Brain microvascular endothelial cell (primary cell): ENCODE data around the gene WSCD1.

Source experiments
- DNase-seq: peaks from one replicate; pipeline ENCODE4 v3.0.0-alpha.2; 2020
- H3K27ac ChIP-seq: fragments of 250-450 bp; sonication (Bioruptor Pico); 2 replicates; pipeline ENCODE4 v1.5.1; 2020; ENCODE audit warnings: mild to moderate bottlenecking, moderate library complexity
- H3K27me3 ChIP-seq: fragments of 250-450 bp; sonication (Bioruptor Pico); replicated peaks from 2 replicates; pipeline ENCODE4 v1.5.1; 2020; ENCODE audit warnings: mild to moderate bottlenecking
- H3K36me3 ChIP-seq: fragments of 250-450 bp; sonication (Bioruptor Pico); replicated peaks from 2 replicates; pipeline ENCODE4 v1.5.1; 2020; ENCODE audit warnings: mild to moderate bottlenecking
- H3K4me3 ChIP-seq: 2 replicates; pipeline ENCODE4 v1.5.1; 2011; ENCODE audit warnings: low read depth, mild to moderate bottlenecking, control low read depth, low read length, moderate library complexity
- in situ Hi-C: cut with HindIII; loops from 2 replicates; pipeline ENCODE4 v1.10.0; 2017; ENCODE audit warnings: low sequenced_read_pairs, low pct_ligation_motif_present
- TF ChIP-seq, protein P1 (sequence below): IDR thresholded peaks from 2 replicates; pipeline ENCODE4 v1.5.1; 2011; ENCODE audit warnings: low read depth, mild to moderate bottlenecking, moderate library complexity, low read length, control low read depth, inconsistent platforms; ENCODE audit errors: missing control alignments

The WSCD1 gene

DNA sequence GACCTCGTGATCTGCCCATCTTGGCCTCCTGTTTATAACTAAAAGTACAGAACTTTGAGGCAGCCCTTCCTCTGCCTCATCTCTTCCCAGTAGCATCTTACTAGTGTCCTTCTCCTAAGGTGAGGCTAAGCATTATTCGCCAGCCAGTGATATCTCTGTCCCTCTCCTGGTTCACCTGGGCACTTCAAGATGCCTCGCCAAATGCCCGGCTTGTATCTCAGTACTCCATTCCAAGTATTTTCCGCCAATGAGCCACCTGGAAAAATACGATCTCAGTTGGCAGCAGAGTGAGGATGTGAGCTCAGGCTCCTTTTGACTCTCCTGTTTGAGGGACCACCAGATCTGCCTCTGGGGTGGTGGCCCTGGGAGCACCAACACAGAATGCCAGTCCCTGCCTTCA is 25.9 kb upstream of the WSCD1 start:
- no peak for DNase-seq
- in situ Hi-C loops = no loop called here
- Histone ChIP-seq H3K4me3 (no peak overlapping the region), H3K27ac (no peak overlapping the region), H3K27me3 (no peaks in the 10 kb centered on the region), H3K36me3 (no peaks in the 10 kb centered on the region)
- TF ChIP-seq, protein P1, sequence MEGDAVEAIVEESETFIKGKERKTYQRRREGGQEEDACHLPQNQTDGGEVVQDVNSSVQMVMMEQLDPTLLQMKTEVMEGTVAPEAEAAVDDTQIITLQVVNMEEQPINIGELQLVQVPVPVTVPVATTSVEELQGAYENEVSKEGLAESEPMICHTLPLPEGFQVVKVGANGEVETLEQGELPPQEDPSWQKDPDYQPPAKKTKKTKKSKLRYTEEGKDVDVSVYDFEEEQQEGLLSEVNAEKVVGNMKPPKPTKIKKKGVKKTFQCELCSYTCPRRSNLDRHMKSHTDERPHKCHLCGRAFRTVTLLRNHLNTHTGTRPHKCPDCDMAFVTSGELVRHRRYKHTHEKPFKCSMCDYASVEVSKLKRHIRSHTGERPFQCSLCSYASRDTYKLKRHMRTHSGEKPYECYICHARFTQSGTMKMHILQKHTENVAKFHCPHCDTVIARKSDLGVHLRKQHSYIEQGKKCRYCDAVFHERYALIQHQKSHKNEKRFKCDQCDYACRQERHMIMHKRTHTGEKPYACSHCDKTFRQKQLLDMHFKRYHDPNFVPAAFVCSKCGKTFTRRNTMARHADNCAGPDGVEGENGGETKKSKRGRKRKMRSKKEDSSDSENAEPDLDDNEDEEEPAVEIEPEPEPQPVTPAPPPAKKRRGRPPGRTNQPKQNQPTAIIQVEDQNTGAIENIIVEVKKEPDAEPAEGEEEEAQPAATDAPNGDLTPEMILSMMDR = no peak

DNA sequence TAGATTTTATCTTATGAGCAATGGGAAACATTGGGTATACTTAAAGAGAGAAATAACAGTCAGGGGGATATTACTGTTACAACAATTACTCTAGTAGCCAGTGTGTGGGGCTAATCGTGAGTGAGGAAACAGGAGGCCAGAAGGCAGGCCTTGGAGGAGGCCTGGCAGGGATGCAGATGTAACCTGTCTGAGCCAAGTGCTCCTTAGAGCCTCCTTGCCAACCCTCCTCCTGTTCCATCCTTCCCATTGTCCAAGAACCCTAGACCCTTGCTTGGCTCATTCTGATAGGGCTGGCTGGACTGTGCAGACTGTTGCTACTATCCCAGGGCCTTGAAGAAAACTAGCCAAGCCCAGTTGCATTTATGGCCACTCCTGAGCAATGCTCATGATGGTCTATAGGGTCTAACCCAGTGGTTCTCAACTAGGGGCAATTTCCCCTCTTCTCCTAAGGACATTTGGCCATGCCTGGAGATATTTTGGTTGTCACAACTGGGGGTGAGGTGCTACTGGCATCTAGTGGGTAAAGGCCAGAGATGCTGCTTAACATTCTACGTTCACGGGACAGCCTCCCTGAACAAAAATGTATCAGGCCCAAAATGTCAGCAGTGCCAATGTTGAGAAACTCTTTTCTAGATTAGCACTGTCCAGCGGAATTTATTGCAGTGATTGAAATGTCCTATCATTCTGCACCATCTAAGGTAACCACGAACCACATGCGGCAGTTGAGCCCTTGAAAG is 24.4 kb upstream of the WSCD1 start:
- H3K36me3 ChIP-seq = no peaks in the 10 kb centered on the region
- no peaks in the 10 kb centered on the region for H3K27me3 ChIP-seq
- H3K4me3 ChIP-seq = no peak overlapping the region
- TF ChIP-seq, protein P1 = no peak
- H3K27ac ChIP-seq = no peak overlapping the region
- in situ Hi-C loops = no loop called here
- no peak for DNase-seq

DNA sequence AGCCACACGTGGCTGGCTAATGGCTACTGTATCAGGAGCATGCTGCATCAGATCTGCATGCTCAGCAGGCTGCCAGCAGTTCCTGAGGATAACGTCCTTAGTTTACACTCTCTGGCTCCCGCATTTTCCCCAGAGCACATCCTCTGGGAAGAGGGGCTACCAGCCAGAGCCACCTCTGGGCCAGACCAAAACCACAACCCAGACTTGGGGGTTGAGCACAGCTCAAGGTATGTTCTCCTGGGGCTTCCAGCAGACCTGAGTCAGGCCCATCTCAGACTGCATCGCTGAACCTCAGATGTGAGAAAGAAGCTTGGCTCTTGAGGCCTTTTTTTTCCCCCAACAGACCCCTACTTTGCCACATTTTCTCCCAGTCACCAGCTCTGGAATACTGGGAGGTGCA is 23.7 kb upstream of the WSCD1 start:
- in situ Hi-C loops = no loop called here
- TF ChIP-seq, protein P1 = no peak
- H3K4me3 ChIP-seq = no peak overlapping the region
- H3K27ac ChIP-seq = no peak overlapping the region
- no peak for DNase-seq
- H3K27me3 ChIP-seq = no peaks in the 10 kb centered on the region
- no peaks in the 10 kb centered on the region for H3K36me3 ChIP-seq

DNA sequence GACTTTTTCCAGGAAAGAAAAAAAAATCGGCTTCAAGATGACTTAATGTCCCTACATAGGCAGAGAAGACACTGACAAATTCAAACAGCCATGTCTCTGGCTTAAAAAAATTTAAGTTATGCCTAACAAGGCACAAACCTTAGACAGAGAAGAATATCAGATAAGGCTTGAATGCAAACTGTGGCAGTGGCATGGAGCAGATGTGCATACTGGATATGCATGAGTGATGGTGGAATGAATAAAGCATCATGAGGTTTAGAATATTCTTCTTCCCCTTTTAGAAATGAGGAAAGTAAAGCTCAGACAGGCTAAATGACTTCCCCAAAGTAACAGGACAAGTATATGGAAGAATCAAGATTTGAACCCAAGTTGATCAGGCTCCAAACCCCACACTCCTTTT is 23.2 kb upstream of the WSCD1 start:
- no peak overlapping the region for H3K4me3 ChIP-seq
- TF ChIP-seq, protein P1 = no peak
- no peaks in the 10 kb centered on the region for H3K36me3 ChIP-seq
- no peaks in the 10 kb centered on the region for H3K27me3 ChIP-seq
- in situ Hi-C loops = no loop called here
- no peak for DNase-seq
- H3K27ac ChIP-seq = no peak overlapping the region

DNA sequence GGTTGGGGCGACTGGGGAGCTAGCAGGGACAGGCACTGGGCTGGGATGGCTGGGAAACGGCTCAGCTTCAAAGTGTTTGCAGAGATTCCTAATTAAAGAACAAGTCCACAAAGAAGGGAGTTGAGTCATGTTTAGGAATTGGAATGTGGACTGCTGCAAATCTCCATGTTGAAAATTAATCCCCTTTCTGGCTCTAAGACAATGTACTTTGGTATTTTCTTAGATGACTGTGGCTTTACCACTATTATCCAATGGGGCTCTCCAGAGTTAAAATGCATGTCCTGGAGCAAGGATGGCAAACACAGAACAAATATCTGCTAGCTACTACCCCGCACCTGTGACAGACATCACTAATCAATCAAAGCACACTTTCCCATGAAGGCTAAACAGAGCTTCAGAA is 22.2 kb upstream of the WSCD1 start:
- H3K27me3 ChIP-seq = no peaks in the 10 kb centered on the region
- TF ChIP-seq, protein P1 = no peak
- DNase-seq = no peak
- H3K4me3 ChIP-seq = no peak overlapping the region
- in situ Hi-C loops = no loop called here
- no peaks in the 10 kb centered on the region for H3K36me3 ChIP-seq
- H3K27ac ChIP-seq = no peak overlapping the region

DNA sequence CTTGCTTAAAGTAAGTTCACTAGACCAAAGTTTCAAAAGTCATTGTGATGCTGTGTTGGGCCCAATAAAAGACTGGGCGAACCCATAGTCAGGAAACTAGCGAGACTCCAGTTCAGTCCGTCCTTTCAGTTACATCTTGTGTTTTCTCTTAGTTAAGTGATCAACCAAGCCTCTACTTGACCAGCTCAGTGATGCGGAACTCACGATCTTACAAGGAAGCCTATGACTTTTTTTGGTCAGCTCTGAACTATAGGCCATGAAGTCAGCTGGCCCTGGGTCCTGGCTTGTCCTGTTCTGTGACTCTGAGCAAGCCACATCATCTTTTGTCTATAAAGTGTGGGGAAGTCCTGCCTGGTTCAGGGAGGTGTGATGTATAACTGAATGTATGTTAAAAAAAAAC is 21.7 kb upstream of the WSCD1 start:
- DNase-seq = no peak
- Histone ChIP-seq H3K27me3 (no peaks in the 10 kb centered on the region), H3K4me3 (no peak overlapping the region), H3K36me3 (no peaks in the 10 kb centered on the region), H3K27ac (no peak overlapping the region)
- TF ChIP-seq, protein P1 = no peak
- in situ Hi-C loops = no loop called here
